Measurements from ENCODE around the gene NPFF. TPM values are rescaled to one million over a fixed set of nuclear protein-coding genes. Genes with fewer than 3 reads are reported as not detected.

NPFF gene
- total and polyA plus RNA-seq, 4 donors, result not detected

GRCh38 chr12:53539526-53539925, 32.2 kb upstream of the NPFF start:
- Histone ChIP-seq H3K27ac (ENCODE audit: low read depth in 1 of 2, low read length in 2 of 2) (peak overlapping the region in 1 of 2 donors; percentile 13), H3K9me3 (ENCODE audit: control insufficient read depth in 4 of 4, low read length in 3 of 4) (no peaks in the 10 kb centered on the region), H3K9ac (ENCODE audit: low read depth in 1 of 2, low read length in 2 of 2) (no peak overlapping the region), H3K4me1 (ENCODE audit: control insufficient read depth in 4 of 4, insufficient read depth in 4 of 4, low read length in 3 of 4) (peaks cover 5 to 23% (median 17%) of the 10 kb centered on the region in 4 donors), H3K27me3 (ENCODE audit: control insufficient read depth in 4 of 4, insufficient read depth in 4 of 4, low read length in 3 of 4) (no peaks in the 10 kb centered on the region), H3K36me3 (ENCODE audit: control insufficient read depth in 4 of 4, insufficient read depth in 3 of 4, low read depth in 1 of 4, low read length in 3 of 4) (peaks cover 5 to 33% (median 23%) of the 10 kb centered on the region in 4 donors), H3K4me3 (ENCODE audit: low read depth in 1 of 3, low read length in 3 of 3) (no peak overlapping the region)
- DNase-seq (ENCODE audit: low spot score), result no peak
- no peak for TF ChIP-seq ATF3 (IDR thresholded peaks at IDR 0.05)
- TF ChIP-seq TAF1 (conservative IDR thresholded peaks at IDR 0.05), result no peak
- TF ChIP-seq SP1 (IDR thresholded peaks at IDR 0.05), result no peak
- WGBS, result 99% methylated on average over 3 of the region's 3 CpGs

GRCh38 chr12:53538209-53538689, 31.0 kb upstream of the NPFF start:
- Histone ChIP-seq H3K27me3 (ENCODE audit: control insufficient read depth in 4 of 4, insufficient read depth in 4 of 4, low read length in 3 of 4) (no peaks in the 10 kb centered on the region), H3K27ac (ENCODE audit: low read depth in 1 of 2, low read length in 2 of 2) (peak overlapping the region; percentile 53 to 59), H3K9me3 (ENCODE audit: control insufficient read depth in 4 of 4, low read length in 3 of 4) (no peaks in the 10 kb centered on the region), H3K4me3 (ENCODE audit: low read depth in 1 of 3, low read length in 3 of 3) (no peak overlapping the region), H3K4me1 (ENCODE audit: control insufficient read depth in 4 of 4, insufficient read depth in 4 of 4, low read length in 3 of 4) (peaks cover 5 to 20% (median 15%) of the 10 kb centered on the region in 4 donors), H3K36me3 (ENCODE audit: control insufficient read depth in 4 of 4, insufficient read depth in 3 of 4, low read depth in 1 of 4, low read length in 3 of 4) (peaks cover 5 to 41% (median 30%) of the 10 kb centered on the region in 4 donors), H3K9ac (ENCODE audit: low read depth in 1 of 2, low read length in 2 of 2) (no peak overlapping the region)
- TF ChIP-seq REST (IDR thresholded peaks at IDR 0.05), result peak; percentile 82
- peak in 1 of 2 donors; percentile 48 for TF ChIP-seq GABPA (IDR thresholded peaks at IDR 0.05 in 1 of 2, conservative IDR thresholded peaks at IDR 0.05 in 1 of 2)
- TF ChIP-seq YY1 (IDR thresholded peaks at IDR 0.05), result peak; percentile 76
- peak; percentile 78 to 82 for TF ChIP-seq RXRA (IDR thresholded peaks at IDR 0.05)
- TF ChIP-seq HNF4A (conservative IDR thresholded peaks at IDR 0.05), result peak; percentile 68 to 82
- no peak for TF ChIP-seq TAF1 (conservative IDR thresholded peaks at IDR 0.05)
- TF ChIP-seq MAX (IDR thresholded peaks at IDR 0.05), result peak; percentile 59
- TF ChIP-seq JUND (IDR thresholded peaks at IDR 0.05), result peak; percentile 80 to 81
- TF ChIP-seq CTCF (IDR thresholded peaks at IDR 0.05; ENCODE audit: low read depth, low read length, missing input control), result no peak
- TF ChIP-seq HNF4G (IDR thresholded peaks at IDR 0.05), result no peak
- TF ChIP-seq FOXA2 (IDR thresholded peaks at IDR 0.05), result peak; percentile 41
- TF ChIP-seq FOXA1 (IDR thresholded peaks at IDR 0.05), result peak; percentile 18
- peak; percentile 66 for TF ChIP-seq NR2F2 (IDR thresholded peaks at IDR 0.05)
- TF ChIP-seq SP1 (IDR thresholded peaks at IDR 0.05), result peak; percentile 78
- peak in 1 of 2 donors; percentile 22 for TF ChIP-seq EGR1 (IDR thresholded peaks at IDR 0.05; ENCODE audit: low read depth in 2 of 2)
- TF ChIP-seq RAD21 (IDR thresholded peaks at IDR 0.05), result peak in 1 of 2 donors; percentile 43
- peak; percentile 75 for TF ChIP-seq ZBTB33 (IDR thresholded peaks at IDR 0.05)
- TF ChIP-seq ATF3 (IDR thresholded peaks at IDR 0.05), result peak; percentile 76
- WGBS, result 15% methylated on average over 1 of the region's 1 CpG
- DNase-seq (ENCODE audit: low spot score), result no peak

Data from liver (tissue), 9 donors.